GM12878 (cell line): ENCODE measurements around the gene NUDCD2. TPM values are rescaled to one million over a fixed set of nuclear protein-coding genes. Genes with fewer than 3 reads are reported as not detected.

ENCODE experiments used
- ATAC-seq: fragments of 200-7000 bp; cut with Tn5 transposase; 3 replicates; pipeline ENCODE4 v1.9.1; 2020; ENCODE audit warnings: mild to moderate bottlenecking, moderate library complexity
- BruUV-seq: library from RNA; stranded (reverse); fragments of 400-500 nt; replicated peaks from 2 replicates; lab custom pipeline; 2021; lab: Mats Ljungman, UMichigan
- CTCF ChIA-PET: fragments of 300-600 bp; sonication (Branson Sonifier 250); formaldehyde crosslinking; extraction: SDS; loops from one replicate; lab custom pipeline; 2021; ENCODE audit warnings: inconsistent platforms; lab: Yijun Ruan, JAX
- POLR2A ChIA-PET: fragments of 350-600 bp; formaldehyde crosslinking; extraction: SDS; loops from one replicate; lab custom pipeline; 2021; ENCODE audit warnings: inconsistent platforms; lab: Charles Lee
- RAD21 ChIA-PET: fragments of 300-600 bp; sonication (Branson Sonifier 250); formaldehyde crosslinking; loops from one replicate; lab custom pipeline; 2023; ENCODE audit warnings: antibody characterized with exemption; ENCODE audit not compliant: unreplicated experiment; lab: Charles Lee
- SMC1A ChIA-PET: fragments of 300-600 bp; sonication (Branson Sonifier 250); formaldehyde crosslinking; loops from one replicate; lab custom pipeline; 2023; ENCODE audit not compliant: unreplicated experiment, uncharacterized antibody; lab: Charles Lee
- DNase-seq: peaks from one replicate; pipeline ENCODE4 v3.0.0-alpha.2; 2011; ENCODE audit warnings: low read depth, low spot score
- FAIRE-seq: peaks from 3 replicates; lab custom pipeline; 2011; peaks lifted over from hg19 to GRCh38; lab: Jason Lieb, UNC
- H2AFZ ChIP-seq: 2 replicates; pipeline ENCODE4 v1.6.0; 2011; ENCODE audit warnings: low read depth, low read length, control low read depth; ENCODE audit not compliant: control insufficient read depth
- H3K27ac ChIP-seq: 2 replicates; pipeline ENCODE4 v1.5.1; 2011; ENCODE audit warnings: control low read depth; ENCODE audit not compliant: control insufficient read depth, insufficient read depth
- H3K27me3 ChIP-seq, 2 experiments: replicated peaks in 1 of 2; 2 replicates each; pipeline versions ENCODE4 v1.6.0 to v1.6.1; 2011; ENCODE audit warnings: low read length in 1 of 2; ENCODE audit not compliant: control insufficient read depth in 2 of 2, insufficient read depth in 2 of 2
- H3K36me3 ChIP-seq, 2 experiments: 2 replicates each; pipeline ENCODE4 v1.5.1; 2011; ENCODE audit warnings: low read length in 1 of 2; ENCODE audit not compliant: control insufficient read depth in 2 of 2, insufficient read depth in 2 of 2
- H3K4me1 ChIP-seq: 2 replicates; pipeline ENCODE4 v1.6.1; 2011; ENCODE audit warnings: mild to moderate bottlenecking, low read length, moderate library complexity, mixed read lengths; ENCODE audit not compliant: control insufficient read depth, insufficient read depth
- H3K4me2 ChIP-seq: 2 replicates; pipeline ENCODE4 v1.6.0; 2011; ENCODE audit warnings: control low read depth; ENCODE audit not compliant: control insufficient read depth, insufficient read depth
- H3K4me3 ChIP-seq: fragments of 200-600 bp; sonication (generic); 2 replicates; pipeline ENCODE4 v1.5.1; 2016
- H3K79me2 ChIP-seq: 2 replicates; pipeline ENCODE4 v1.6.0; 2011; ENCODE audit warnings: low read length; ENCODE audit not compliant: control insufficient read depth, insufficient read depth
- H3K9ac ChIP-seq: 2 replicates; pipeline ENCODE4 v1.8.0; 2011; ENCODE audit warnings: low read length, control low read depth, mixed read lengths; ENCODE audit not compliant: control insufficient read depth, insufficient read depth
- H3K9me3 ChIP-seq: replicated peaks from 3 replicates; pipeline ENCODE4 v1.5.1; 2011; ENCODE audit warnings: mild to moderate bottlenecking, low read length; ENCODE audit not compliant: control insufficient read depth, insufficient read depth
- H4K20me1 ChIP-seq: 2 replicates; pipeline ENCODE4 v1.6.0; 2011; ENCODE audit not compliant: control insufficient read depth, insufficient read depth
- CHD2 ChIP-seq: IDR thresholded peaks from 2 replicates; pipeline ENCODE4 v1.6.1; 2011; ENCODE audit warnings: low read depth, low read length, improper control_type of control experiment, borderline replicate concordance
- MTA3 ChIP-seq: IDR thresholded peaks from 2 replicates; pipeline ENCODE4 v1.6.1; 2012; ENCODE audit warnings: low read length, inconsistent platforms, borderline replicate concordance
- SMAD1 ChIP-seq: fragments of 450-650 bp; IDR thresholded peaks from 2 replicates; pipeline ENCODE4 v1.6.1; 2018; ENCODE audit warnings: mild to moderate bottlenecking, low read depth; ENCODE audit not compliant: partially characterized antibody
- SP1 ChIP-seq: IDR thresholded peaks from one replicate; pipeline ENCODE4 v1.6.1; 2011; ENCODE audit warnings: low read depth, low read length
- SREBF2 ChIP-seq: IDR thresholded peaks from 2 replicates; pipeline ENCODE4 v1.6.1; 2012; ENCODE audit warnings: mild to moderate bottlenecking, low read length
- SUZ12 ChIP-seq: fragments of 200-600 bp; sonication (generic); IDR thresholded peaks from one replicate; pipeline ENCODE4 v1.6.1; 2018; ENCODE audit warnings: antibody characterized with exemption, mild to moderate bottlenecking; ENCODE audit not compliant: unreplicated experiment
- TCF7 ChIP-seq: IDR thresholded peaks from 2 replicates; pipeline ENCODE4 v1.6.1; 2014; ENCODE audit warnings: antibody characterized with exemption, borderline replicate concordance
- in situ Hi-C: fragments of 300-500 bp; cut with MboI; formaldehyde crosslinking; loops from 9 replicates; pipeline ENCODE4 v1.14.3; 2018; ENCODE audit warnings: mixed read lengths
- intact Hi-C: fragments of 100-400 bp; cut with micrococcal nuclease; formaldehyde crosslinking; loops from one replicate; pipeline ENCODE4 v1.14.2; 2022; ENCODE audit not compliant: unreplicated experiment
- polyA plus RNA-seq, 11 experiments: library from polyadenylated mRNA; depleted of rRNA in 4 of 11; unstranded in 6 of 11; stranded (reverse) in 5 of 11; fragments of >200 nt; fragmentation: Nextera tagmentation in 4 of 11; fragmentation: Illumina TruSeq in 1 of 11; extraction: Ambion mirVana in 4 of 11; extraction: Trizol in 1 of 11; gene quantifications; 1 replicate in 1 of 11; 2 replicates in 10 of 11; pipeline versions ENCODE4 v1.2.1 to v1.2.3, GENCODE V29; 2011 to 2016; ENCODE audit warnings: inconsistent platforms in 2 of 11, missing spikeins in 2 of 11, low read depth in 1 of 11
- total RNA-seq, 4 experiments: library from RNA; depleted of rRNA in 3 of 4; stranded (reverse); fragments of >200 nt in 3 of 4; fragmentation: Illumina TruSeq in 1 of 4; extraction: Trizol in 1 of 4; gene quantifications; 2 replicates each; pipeline versions ENCODE4 v1.2.1 to v1.2.3, GENCODE V29; 2013 to 2021
- TF ChIP-seq, protein P1 (sequence below): fragments of 450-650 bp; formaldehyde crosslinking; IDR thresholded peaks from 2 replicates; pipeline ENCODE4 v1.4.0; 2020; ENCODE audit warnings: mild to moderate bottlenecking, moderate library complexity
- TF ChIP-seq, protein P2 (sequence below): fragments of 450-650 bp; IDR thresholded peaks from 2 replicates; pipeline ENCODE4 v1.6.1; 2016; ENCODE audit warnings: mild to moderate bottlenecking
- TF ChIP-seq, protein P3 (sequence below): fragments of 450-650 bp; formaldehyde crosslinking; IDR thresholded peaks from 2 replicates; pipeline ENCODE4 v1.5.0; 2022; ENCODE audit warnings: mild to moderate bottlenecking, missing genetic modification characterization

The NUDCD2 gene
- total and polyA plus RNA-seq, 10 of the 15 experiments (the other 5 are each of a cell fraction or from before 2014, with no cell fraction given), result 9.1 to 133 (median 24.6) TPM

DNA sequence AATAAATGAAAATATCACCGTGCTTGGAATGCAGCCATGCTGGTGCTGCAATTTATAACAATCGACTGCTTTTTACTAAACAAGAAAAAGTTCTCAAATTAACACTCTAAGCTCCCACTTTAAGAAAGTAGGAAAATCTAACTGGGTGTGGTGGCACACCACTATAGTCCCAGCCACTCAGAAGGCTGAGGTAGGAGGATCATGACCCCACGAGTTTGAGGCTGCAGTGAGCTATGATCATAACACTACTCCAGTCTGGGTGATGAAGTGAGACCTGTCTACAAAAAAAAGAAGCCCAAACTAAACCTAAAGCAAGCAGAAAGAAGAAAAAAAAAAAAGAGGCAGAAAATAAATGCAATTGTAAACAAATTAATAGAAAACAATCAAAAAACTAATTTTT lies 12.0 kb downstream of the NUDCD2 start (continued):
- TF ChIP-seq, protein P1, sequence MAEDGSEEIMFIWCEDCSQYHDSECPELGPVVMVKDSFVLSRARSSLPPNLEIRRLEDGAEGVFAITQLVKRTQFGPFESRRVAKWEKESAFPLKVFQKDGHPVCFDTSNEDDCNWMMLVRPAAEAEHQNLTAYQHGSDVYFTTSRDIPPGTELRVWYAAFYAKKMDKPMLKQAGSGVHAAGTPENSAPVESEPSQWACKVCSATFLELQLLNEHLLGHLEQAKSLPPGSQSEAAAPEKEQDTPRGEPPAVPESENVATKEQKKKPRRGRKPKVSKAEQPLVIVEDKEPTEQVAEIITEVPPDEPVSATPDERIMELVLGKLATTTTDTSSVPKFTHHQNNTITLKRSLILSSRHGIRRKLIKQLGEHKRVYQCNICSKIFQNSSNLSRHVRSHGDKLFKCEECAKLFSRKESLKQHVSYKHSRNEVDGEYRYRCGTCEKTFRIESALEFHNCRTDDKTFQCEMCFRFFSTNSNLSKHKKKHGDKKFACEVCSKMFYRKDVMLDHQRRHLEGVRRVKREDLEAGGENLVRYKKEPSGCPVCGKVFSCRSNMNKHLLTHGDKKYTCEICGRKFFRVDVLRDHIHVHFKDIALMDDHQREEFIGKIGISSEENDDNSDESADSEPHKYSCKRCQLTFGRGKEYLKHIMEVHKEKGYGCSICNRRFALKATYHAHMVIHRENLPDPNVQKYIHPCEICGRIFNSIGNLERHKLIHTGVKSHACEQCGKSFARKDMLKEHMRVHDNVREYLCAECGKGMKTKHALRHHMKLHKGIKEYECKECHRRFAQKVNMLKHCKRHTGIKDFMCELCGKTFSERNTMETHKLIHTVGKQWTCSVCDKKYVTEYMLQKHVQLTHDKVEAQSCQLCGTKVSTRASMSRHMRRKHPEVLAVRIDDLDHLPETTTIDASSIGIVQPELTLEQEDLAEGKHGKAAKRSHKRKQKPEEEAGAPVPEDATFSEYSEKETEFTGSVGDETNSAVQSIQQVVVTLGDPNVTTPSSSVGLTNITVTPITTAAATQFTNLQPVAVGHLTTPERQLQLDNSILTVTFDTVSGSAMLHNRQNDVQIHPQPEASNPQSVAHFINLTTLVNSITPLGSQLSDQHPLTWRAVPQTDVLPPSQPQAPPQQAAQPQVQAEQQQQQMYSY (CRISPR knock-in tag), result no peak
- TF ChIP-seq SMAD1 (no peak), SREBF2 (no peak), SUZ12 (no peak), CHD2 (no peak), MTA3 (no peak)
- TF ChIP-seq, all 136 proteins: peak for 0

DNA sequence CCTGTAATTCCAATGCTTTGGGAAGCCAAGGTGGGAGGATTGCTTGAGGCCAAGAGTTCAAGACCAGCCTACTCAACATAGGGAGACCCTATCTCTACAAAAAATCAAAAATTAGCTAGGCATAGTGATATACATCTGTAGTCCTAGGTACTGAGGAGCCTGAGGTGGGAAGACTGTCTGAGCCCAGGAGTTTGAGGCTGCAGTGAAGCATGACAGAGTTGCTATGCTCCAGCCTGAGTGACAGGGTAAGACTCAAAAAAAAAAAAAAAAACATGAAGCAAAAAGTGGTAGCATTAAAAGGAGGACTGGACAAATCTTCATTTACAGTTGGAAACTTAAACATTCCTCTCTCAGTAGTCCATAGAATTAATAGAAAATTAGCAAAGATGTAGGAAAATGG lies 12.7 kb downstream of the NUDCD2 start:
- intact Hi-C loops (no loop called here), in situ Hi-C loops (no loop called here)
- no peak overlapping the region for H2AFZ ChIP-seq
- no peaks in the 10 kb centered on the region for H4K20me1 ChIP-seq
- RAD21 ChIA-PET, result no interaction called here
- no peak overlapping the region for H3K9ac ChIP-seq
- H3K4me2 ChIP-seq, result no peak overlapping the region
- no peak overlapping the region for H3K4me3 ChIP-seq
- no TSS peak for BruUV-seq
- H3K36me3 ChIP-seq, result peaks cover 0 to 36% of the 10 kb centered on the region in 2 experiments; a peak in 3 of 4 replicates
- TF ChIP-seq, protein P2, sequence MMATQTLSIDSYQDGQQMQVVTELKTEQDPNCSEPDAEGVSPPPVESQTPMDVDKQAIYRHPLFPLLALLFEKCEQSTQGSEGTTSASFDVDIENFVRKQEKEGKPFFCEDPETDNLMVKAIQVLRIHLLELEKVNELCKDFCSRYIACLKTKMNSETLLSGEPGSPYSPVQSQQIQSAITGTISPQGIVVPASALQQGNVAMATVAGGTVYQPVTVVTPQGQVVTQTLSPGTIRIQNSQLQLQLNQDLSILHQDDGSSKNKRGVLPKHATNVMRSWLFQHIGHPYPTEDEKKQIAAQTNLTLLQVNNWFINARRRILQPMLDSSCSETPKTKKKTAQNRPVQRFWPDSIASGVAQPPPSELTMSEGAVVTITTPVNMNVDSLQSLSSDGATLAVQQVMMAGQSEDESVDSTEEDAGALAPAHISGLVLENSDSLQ, result peak; percentile 87
- TF ChIP-seq, protein P3, sequence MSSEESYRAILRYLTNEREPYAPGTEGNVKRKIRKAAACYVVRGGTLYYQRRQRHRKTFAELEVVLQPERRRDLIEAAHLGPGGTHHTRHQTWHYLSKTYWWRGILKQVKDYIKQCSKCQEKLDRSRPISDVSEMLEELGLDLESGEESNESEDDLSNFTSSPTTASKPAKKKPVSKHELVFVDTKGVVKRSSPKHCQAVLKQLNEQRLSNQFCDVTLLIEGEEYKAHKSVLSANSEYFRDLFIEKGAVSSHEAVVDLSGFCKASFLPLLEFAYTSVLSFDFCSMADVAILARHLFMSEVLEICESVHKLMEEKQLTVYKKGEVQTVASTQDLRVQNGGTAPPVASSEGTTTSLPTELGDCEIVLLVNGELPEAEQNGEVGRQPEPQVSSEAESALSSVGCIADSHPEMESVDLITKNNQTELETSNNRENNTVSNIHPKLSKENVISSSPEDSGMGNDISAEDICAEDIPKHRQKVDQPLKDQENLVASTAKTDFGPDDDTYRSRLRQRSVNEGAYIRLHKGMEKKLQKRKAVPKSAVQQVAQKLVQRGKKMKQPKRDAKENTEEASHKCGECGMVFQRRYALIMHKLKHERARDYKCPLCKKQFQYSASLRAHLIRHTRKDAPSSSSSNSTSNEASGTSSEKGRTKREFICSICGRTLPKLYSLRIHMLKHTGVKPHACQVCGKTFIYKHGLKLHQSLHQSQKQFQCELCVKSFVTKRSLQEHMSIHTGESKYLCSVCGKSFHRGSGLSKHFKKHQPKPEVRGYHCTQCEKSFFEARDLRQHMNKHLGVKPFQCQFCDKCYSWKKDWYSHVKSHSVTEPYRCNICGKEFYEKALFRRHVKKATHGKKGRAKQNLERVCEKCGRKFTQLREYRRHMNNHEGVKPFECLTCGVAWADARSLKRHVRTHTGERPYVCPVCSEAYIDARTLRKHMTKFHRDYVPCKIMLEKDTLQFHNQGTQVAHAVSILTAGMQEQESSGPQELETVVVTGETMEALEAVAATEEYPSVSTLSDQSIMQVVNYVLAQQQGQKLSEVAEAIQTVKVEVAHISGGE, result no peak
- TF ChIP-seq SP1 (no peak), TCF7 (no peak)
- DNase-seq (no peak), ATAC-seq (no peak), FAIRE-seq (no peak)
- H3K27ac ChIP-seq, result no peak overlapping the region
- CTCF ChIA-PET, result no interaction called here
- POLR2A ChIA-PET, result interaction anchor here (0.7 to 2.0 kb wide), 6 partner anchors 9 to 56 kb away, joined by 3 to 10 read pairs (median 5); partner anchors contain the start of genes CCNG1, HMMR and NUDCD2
- no peaks in the 10 kb centered on the region for H3K4me1 ChIP-seq
- H3K27me3 ChIP-seq, result no peaks in the 10 kb centered on the region
- H3K79me2 ChIP-seq, result no peaks in the 10 kb centered on the region; the same call in 1 of the 2 replicates
- SMC1A ChIA-PET, result interaction anchor here (3.1 kb wide), 1 partner anchor 12 kb away, joined by 15 read pairs; the partner anchor contains the start of genes HMMR and NUDCD2
- H3K9me3 ChIP-seq, result no peaks in the 10 kb centered on the region; the same call in 2 of the 3 replicates
